GM21619 (cell line): ENCODE data around the gene CSF3R.
A peak's percentile ranks its signal among the peaks of the same experiment; 100 is the strongest.

ENCODE experiments used
- ATAC-seq: cut with Tn5 transposase; IDR thresholded peaks from one replicate; pipeline ENCODE4 v1.9.1; 2021; ENCODE audit not compliant: unreplicated experiment

Gene CSF3R

DNA sequence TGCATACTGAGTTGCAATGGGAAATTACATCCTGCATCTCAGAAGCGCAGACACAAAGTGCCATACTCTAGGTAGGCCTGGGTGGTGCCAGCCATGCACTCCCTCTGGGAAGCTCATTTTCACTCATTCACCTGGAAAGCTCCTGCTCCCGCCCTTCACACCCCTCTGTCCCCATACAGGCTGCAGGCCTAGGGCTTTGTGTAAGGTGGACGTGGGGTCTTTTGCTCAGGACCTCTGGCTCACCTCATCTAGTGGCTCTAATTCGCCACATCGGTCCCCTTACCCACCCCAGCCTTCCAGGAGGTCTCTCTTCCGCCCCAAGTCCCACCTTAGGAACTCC lies 19.3 kb downstream of the CSF3R start:
- no peak for ATAC-seq

DNA sequence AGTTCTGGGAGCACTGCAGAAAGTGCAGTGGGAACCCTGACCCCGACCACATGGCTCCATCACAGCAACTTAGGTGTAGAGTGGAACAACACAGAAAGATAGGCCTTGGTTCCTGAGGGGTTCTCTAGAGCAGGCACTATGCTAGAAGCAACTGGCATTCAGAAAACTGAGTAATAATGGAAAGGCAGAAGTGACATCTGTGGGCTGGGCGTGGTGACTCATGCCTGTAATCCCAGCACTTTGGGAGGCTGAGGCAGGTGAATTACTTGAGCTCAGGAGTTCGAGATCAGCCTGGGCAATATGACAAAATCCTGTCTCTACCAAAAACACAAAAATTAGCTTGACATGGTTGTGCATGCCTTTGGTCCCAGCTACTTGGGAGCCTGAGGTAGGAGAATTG lies 23.8 kb downstream of the CSF3R start:
- no peak for ATAC-seq

- ATAC-seq, result no peak
Measured at GRCh38 chr1:36457691-36458090, 25.0 kb downstream of the CSF3R start.

DNA sequence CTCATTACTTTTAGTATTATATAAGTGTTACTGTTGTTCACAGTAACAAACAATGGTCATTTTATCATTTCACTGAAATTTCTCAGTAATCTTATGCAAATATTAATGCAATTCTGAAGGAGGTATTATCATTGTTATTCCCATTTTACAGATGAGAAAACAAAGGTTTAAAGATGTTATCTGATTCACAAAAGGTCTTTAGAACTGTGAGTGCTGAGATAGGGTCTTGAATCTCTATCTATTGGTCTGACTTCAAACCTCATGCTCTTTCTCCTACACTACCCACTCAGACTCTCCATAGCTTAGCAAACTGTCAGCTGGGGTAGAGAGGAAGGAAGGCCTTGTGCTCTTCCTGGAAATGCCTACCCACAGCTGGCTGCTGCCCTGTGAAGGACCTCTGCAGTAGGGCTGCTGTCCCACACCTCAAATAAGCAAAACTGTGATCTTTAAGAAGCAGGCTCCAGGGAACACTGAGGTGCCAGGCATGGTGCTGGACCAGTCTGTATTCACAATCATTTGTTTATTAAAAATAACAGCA lies 26.3 kb downstream of the CSF3R start:
- ATAC-seq, result no peak

DNA sequence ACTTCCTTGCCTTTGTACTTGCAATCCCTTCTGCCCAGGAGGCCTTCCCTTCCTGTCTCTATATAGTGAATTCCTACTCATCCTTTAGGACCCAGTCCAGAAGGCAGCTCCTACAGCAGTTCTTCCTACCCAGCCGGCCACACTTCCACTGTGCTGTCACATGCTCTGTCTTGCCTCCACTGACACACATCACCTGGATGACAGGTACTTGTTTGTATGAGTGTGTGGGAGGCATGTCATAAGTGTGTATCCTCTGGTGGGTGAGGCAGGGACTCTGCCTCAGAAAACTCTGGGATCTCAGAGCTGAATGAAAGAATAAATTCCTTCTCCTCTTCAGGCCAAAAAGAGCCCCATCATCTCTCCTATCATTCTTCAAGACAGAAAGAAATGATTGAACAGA lies 27.3 kb downstream of the CSF3R start:
- no peak for ATAC-seq

GRCh38 chr1:36453600-36454388 lies 28.9 kb downstream of the CSF3R start:
- ATAC-seq, result no peak

DNA sequence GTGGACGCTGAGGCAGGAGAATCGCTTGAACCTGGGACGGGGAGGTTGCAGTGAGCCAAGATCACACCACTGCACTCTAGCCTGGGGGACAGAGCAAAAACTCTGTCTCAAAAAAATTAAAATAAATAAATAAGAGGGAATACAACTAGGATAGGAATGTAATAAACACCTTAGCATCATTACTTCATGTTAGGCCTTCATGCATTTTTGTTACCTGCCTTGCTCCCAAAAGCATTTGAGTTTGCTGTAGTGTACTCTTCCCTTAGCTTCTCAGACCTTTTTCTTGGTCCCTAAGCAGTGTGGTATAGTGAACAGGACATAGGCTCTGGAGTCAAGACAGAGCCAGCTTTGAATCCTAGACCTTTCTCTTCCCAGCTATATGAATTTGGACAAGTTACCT lies 29.7 kb downstream of the CSF3R start:
- no peak for ATAC-seq

- ATAC-seq, result no peak
Measured at GRCh38 chr1:36450919-36451305, 31.8 kb downstream of the CSF3R start.

- peak; percentile 98 for ATAC-seq
Measured at GRCh38 chr1:36450270-36450918, 32.3 kb downstream of the CSF3R start, which contains the start of gene OSCP1. Gene OSCP1, minus strand, starts transcription at chr1:36450451. Its CDS starts 82 bp downstream, at chr1:36450369.

GRCh38 chr1:36448530-36449056 lies 34.1 kb downstream of the CSF3R start:
- ATAC-seq, result no peak

- ATAC-seq, result no peak
Measured at GRCh38 chr1:36447450-36447849, 35.3 kb downstream of the CSF3R start.

- no peak for ATAC-seq
Measured at GRCh38 chr1:36446746-36447145, 36.0 kb downstream of the CSF3R start.

GRCh38 chr1:36446271-36446670 lies 36.4 kb downstream of the CSF3R start:
- ATAC-seq, result no peak

- no peak for ATAC-seq
Measured at GRCh38 chr1:36443297-36443696, 39.4 kb downstream of the CSF3R start.

DNA sequence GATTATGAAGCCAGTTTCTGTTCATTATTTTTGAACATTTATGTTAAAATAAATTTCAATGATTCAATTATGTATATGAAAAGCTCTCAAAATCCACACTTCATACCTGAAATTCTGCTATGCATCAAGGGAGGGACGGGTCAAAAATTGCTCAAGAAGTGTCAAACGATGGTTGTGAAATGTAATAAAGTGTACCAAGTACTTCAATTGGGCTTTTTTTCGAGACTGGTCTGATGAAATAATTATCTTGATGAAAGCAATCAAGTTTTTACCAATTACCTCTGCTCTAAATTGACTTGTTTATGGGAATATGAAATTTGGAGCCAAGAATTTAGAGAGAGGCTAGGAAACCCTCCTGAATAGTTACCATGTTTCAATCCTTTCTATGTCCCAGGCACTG lies 40.4 kb downstream of the CSF3R start:
- no peak for ATAC-seq

- no peak for ATAC-seq
Measured at GRCh38 chr1:36440646-36441045, 42.1 kb downstream of the CSF3R start.

- no peak for ATAC-seq
Measured at GRCh38 chr1:36440044-36440443, 42.7 kb downstream of the CSF3R start.

GRCh38 chr1:36438715-36439114 lies 44.0 kb downstream of the CSF3R start:
- ATAC-seq, result no peak

GRCh38 chr1:36436821-36437220 lies 45.9 kb downstream of the CSF3R start:
- no peak for ATAC-seq

GRCh38 chr1:36433102-36433501 lies 49.6 kb downstream of the CSF3R start:
- no peak for ATAC-seq

GRCh38 chr1:36432616-36433015 lies 50.1 kb downstream of the CSF3R start:
- ATAC-seq, result no peak

DNA sequence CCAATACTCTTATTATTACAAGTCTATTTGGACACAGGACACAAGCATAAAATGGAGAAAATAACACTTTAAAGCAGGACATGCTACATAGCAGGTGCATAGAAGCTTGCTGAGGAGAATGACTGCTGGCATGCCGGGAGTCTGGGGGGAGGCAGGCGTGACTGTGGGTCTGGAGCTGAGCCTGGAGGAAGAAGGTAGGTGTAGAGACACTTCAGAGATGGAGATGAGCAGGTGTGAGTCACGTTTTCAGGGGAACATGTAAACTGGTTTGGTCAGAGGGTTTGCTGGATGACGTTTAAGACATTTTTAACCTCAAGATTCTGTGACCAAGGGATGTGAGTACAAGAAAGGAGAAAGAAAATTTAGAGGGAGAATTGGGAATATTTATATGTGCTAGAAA lies 56.9 kb downstream of the CSF3R start:
- ATAC-seq, result no peak
